H1 (cell line): Measurements from ENCODE around the gene NUDT7. TPM values are rescaled to one million over a fixed set of nuclear protein-coding genes. Genes with fewer than 3 reads are reported as not detected.

ENCODE experiments used
- CTCF ChIA-PET: fragments of 300-600 bp; sonication (Branson Sonifier 250); formaldehyde crosslinking; loops from one replicate; lab custom pipeline; 2021; ENCODE audit not compliant: partially characterized antibody; lab: Charles Lee
- POLR2A ChIA-PET: fragments of 300-600 bp; sonication (Branson Sonifier 250); formaldehyde crosslinking; loops from one replicate; lab custom pipeline; 2021; ENCODE audit warnings: inconsistent platforms; ENCODE audit not compliant: partially characterized antibody; lab: Charles Lee
- DNase-seq, 2 experiments: peaks; one replicate each; pipeline versions ENCODE4 v3.0.0 to v3.0.0-alpha.2; 2010 to 2022; ENCODE audit warnings: low spot score in 2 of 2, low read depth in 1 of 2, mixed read lengths in 1 of 2
- FAIRE-seq: peaks from 2 replicates; lab custom pipeline; 2011; peaks lifted over from hg19 to GRCh38; lab: Jason Lieb, UNC
- H2AFZ ChIP-seq: 2 replicates; pipeline ENCODE4 v1.8.1; 2012; ENCODE audit warnings: low read length, inconsistent platforms
- H2AK5ac ChIP-seq: 2 replicates; pipeline ENCODE4 v1.6.1; 2013; ENCODE audit warnings: low read depth, low read length
- H2BK120ac ChIP-seq: replicated peaks from 2 replicates; pipeline ENCODE3; 2013; ENCODE audit warnings: low read depth, low read length, inconsistent platforms
- H2BK12ac ChIP-seq: 2 replicates; pipeline ENCODE4 v1.6.1; 2013; ENCODE audit warnings: low read depth, low read length
- H2BK15ac ChIP-seq: 2 replicates; pipeline ENCODE4 v1.6.1; 2013; ENCODE audit warnings: low read length
- H2BK20ac ChIP-seq: 2 replicates; pipeline ENCODE4 v1.6.1; 2013; ENCODE audit warnings: low read length
- H2BK5ac ChIP-seq: 2 replicates; pipeline ENCODE4 v1.6.1; 2013; ENCODE audit warnings: low read depth, low read length
- H3K14ac ChIP-seq: 2 replicates; pipeline ENCODE4 v1.6.1; 2013; ENCODE audit warnings: inconsistent platforms; ENCODE audit not compliant: insufficient read length
- H3K18ac ChIP-seq: 2 replicates; pipeline ENCODE4 v1.6.1; 2013; ENCODE audit warnings: low read length; ENCODE audit errors: extremely low read depth
- H3K23ac ChIP-seq: 2 replicates; pipeline ENCODE4 v1.6.1; 2013; ENCODE audit warnings: inconsistent platforms; ENCODE audit not compliant: insufficient read length
- H3K23me2 ChIP-seq: 2 replicates; pipeline ENCODE4 v1.6.1; 2013; ENCODE audit warnings: low read depth, low read length
- H3K27ac ChIP-seq: 2 replicates; pipeline ENCODE4 v1.6.1; 2011; ENCODE audit warnings: low read depth, low read length, inconsistent platforms
- H3K27me3 ChIP-seq, 4 experiments: replicated peaks in 1 of 4; 1 replicate in 1 of 4; 2 replicates in 3 of 4; pipeline versions ENCODE4 v1.6.1 to v1.8.1; 2011 to 2013; ENCODE audit warnings: low read length in 3 of 4, mild to moderate bottlenecking in 3 of 4, inconsistent platforms in 2 of 4, mixed read lengths in 2 of 4, moderate library complexity in 1 of 4; ENCODE audit not compliant: control insufficient read depth in 3 of 4, insufficient read depth in 3 of 4; ENCODE audit errors: extremely low read depth in 1 of 4
- H3K36me3 ChIP-seq, 4 experiments: 2 replicates each; pipeline versions ENCODE4 v1.6.1 to v1.8.1; 2011 to 2013; ENCODE audit warnings: mild to moderate bottlenecking in 4 of 4, low read length in 3 of 4, moderate library complexity in 2 of 4, control low read depth in 1 of 4, inconsistent platforms in 1 of 4; ENCODE audit not compliant: insufficient read depth in 4 of 4, control insufficient read depth in 2 of 4
- H3K4ac ChIP-seq: replicated peaks from 2 replicates; pipeline ENCODE3; 2013; ENCODE audit warnings: low read length, low read depth, mixed read lengths, inconsistent platforms; ENCODE audit not compliant: insufficient read length
- H3K4me1 ChIP-seq, 4 experiments: replicated peaks in 1 of 4; 1 replicate in 1 of 4; 2 replicates in 3 of 4; pipeline versions ENCODE4 v1.6.1 to v1.8.1; 2011 to 2013; ENCODE audit warnings: low read length in 3 of 4, inconsistent platforms in 2 of 4, mixed read lengths in 1 of 4; ENCODE audit not compliant: insufficient read depth in 4 of 4, control insufficient read depth in 3 of 4
- H3K4me2 ChIP-seq, 2 experiments: 2 replicates each; pipeline versions ENCODE4 v1.6.1 to v1.8.1; 2011 to 2013; ENCODE audit warnings: low read depth in 2 of 2, low read length in 2 of 2, control low read depth in 1 of 2, inconsistent platforms in 1 of 2, mild to moderate bottlenecking in 1 of 2; ENCODE audit not compliant: insufficient read depth in 1 of 2
- H3K4me3 ChIP-seq, 4 experiments: fragments of 200-600, 300-600 bp in 1 of 4; sonication (generic), shearing (Covaris generic), sonication (Bioruptor Twin) in 1 of 4; 2 replicates each; pipeline versions ENCODE4 v1.5.1 to v1.8.1; 2011 to 2016; ENCODE audit warnings: low read length in 4 of 4, low read depth in 3 of 4, control low read depth in 2 of 4, inconsistent platforms in 2 of 4, mild to moderate bottlenecking in 2 of 4, mixed read lengths in 1 of 4, moderate library complexity in 1 of 4; ENCODE audit not compliant: insufficient read depth in 2 of 4; ENCODE audit errors: extremely low read depth in 1 of 4
- H3K56ac ChIP-seq: replicated peaks from 2 replicates; pipeline ENCODE3; 2013; ENCODE audit warnings: low read depth, mild to moderate bottlenecking, mixed read lengths, low read length, inconsistent platforms; ENCODE audit not compliant: insufficient read length
- H3K79me1 ChIP-seq: 2 replicates; pipeline ENCODE4 v1.6.1; 2013; ENCODE audit warnings: low read depth, low read length, control low read depth
- H3K79me2 ChIP-seq, 2 experiments: 2 replicates each; pipeline versions ENCODE4 v1.6.1 to v1.8.1; 2012 to 2013; ENCODE audit warnings: low read length in 2 of 2, mild to moderate bottlenecking in 2 of 2, inconsistent platforms in 1 of 2; ENCODE audit not compliant: insufficient read depth in 2 of 2, control insufficient read depth in 1 of 2
- H3K9ac ChIP-seq, 4 experiments: replicated peaks in 1 of 4; 1 replicate in 1 of 4; 2 replicates in 3 of 4; pipeline versions ENCODE4 v1.6.1 to v1.8.1; 2011 to 2013; ENCODE audit warnings: low read depth in 3 of 4, low read length in 3 of 4, control low read depth in 2 of 4, mild to moderate bottlenecking in 2 of 4, moderate library complexity in 2 of 4, inconsistent platforms in 1 of 4; ENCODE audit errors: extremely low read depth in 1 of 4
- H3K9me3 ChIP-seq, 2 experiments: 2 replicates each; pipeline versions ENCODE4 v1.6.1 to v1.8.1; 2012 to 2013; ENCODE audit warnings: mild to moderate bottlenecking in 2 of 2, moderate library complexity in 2 of 2, control low read depth in 1 of 2, inconsistent platforms in 1 of 2, low read depth in 1 of 2, low read length in 1 of 2, mixed read lengths in 1 of 2; ENCODE audit not compliant: insufficient read depth in 2 of 2
- H4K20me1 ChIP-seq, 2 experiments: replicated peaks in 1 of 2; 2 replicates each; pipeline versions ENCODE3 to v1.8.1; 2011 to 2013; ENCODE audit warnings: inconsistent platforms in 2 of 2, low read length in 2 of 2, mild to moderate bottlenecking in 1 of 2; ENCODE audit not compliant: insufficient read depth in 2 of 2, control insufficient read depth in 1 of 2
- H4K5ac ChIP-seq: 2 replicates; pipeline ENCODE4 v1.6.1; 2013; ENCODE audit warnings: low read length, low read depth, mixed read lengths, inconsistent platforms; ENCODE audit not compliant: insufficient read length
- H4K8ac ChIP-seq: 2 replicates; pipeline ENCODE4 v1.8.0; 2013; ENCODE audit warnings: mild to moderate bottlenecking, moderate library complexity, low read length, inconsistent platforms; ENCODE audit not compliant: insufficient read depth; ENCODE audit errors: extremely low read depth
- H4K91ac ChIP-seq: replicated peaks from 2 replicates; pipeline ENCODE3; 2013; ENCODE audit warnings: low read length, mixed read lengths, inconsistent platforms; ENCODE audit not compliant: insufficient read length
- BRCA1 ChIP-seq: IDR thresholded peaks from 2 replicates; pipeline ENCODE4 v1.6.1; 2012; ENCODE audit warnings: low read depth, low read length, improper control_type of control experiment
- CREB1 ChIP-seq: IDR thresholded peaks from 2 replicates; pipeline ENCODE4 v1.6.1; 2012; ENCODE audit warnings: inconsistent platforms
- CTBP2 ChIP-seq: IDR thresholded peaks from 2 replicates; pipeline ENCODE4 v1.7.0; 2011; ENCODE audit warnings: borderline replicate concordance, mild to moderate bottlenecking, moderate library complexity, mixed read lengths, low read length; ENCODE audit not compliant: insufficient read depth, insufficient read length
- FOSL1 ChIP-seq: IDR thresholded peaks from 2 replicates; pipeline ENCODE4 v1.6.1; 2011; ENCODE audit warnings: mild to moderate bottlenecking, low read depth, low read length, moderate library complexity; ENCODE audit not compliant: insufficient read depth
- JUND ChIP-seq: IDR thresholded peaks from 2 replicates; pipeline ENCODE4 v1.6.1; 2011; ENCODE audit warnings: mild to moderate bottlenecking, improper control_type of control experiment, low read length
- TBP ChIP-seq: IDR thresholded peaks from 2 replicates; pipeline ENCODE4 v1.6.1; 2011; ENCODE audit warnings: low read depth, low read length, improper control_type of control experiment
- WGBS, 2 experiments: shearing (Covaris generic) in 1 of 2; methylation state at CpG; one replicate each; pipeline versions ENCODE4 v1.1.6 to v1.1.7; 2013 to 2015; ENCODE audit warnings: low lambda C conversion rate in 2 of 2, mixed read lengths in 2 of 2, inconsistent platforms in 1 of 2, low coverage in 1 of 2, missing lambda C conversion rate in 1 of 2; ENCODE audit not compliant: insufficient replicate concordance in 2 of 2, insufficient coverage in 1 of 2, insufficient read length in 1 of 2; ENCODE audit errors: extremely low coverage in 1 of 2, missing lambda C conversion rate in 1 of 2; 5-methylcytosine and 5-hydroxymethylcytosine counted together
- polyA plus RNA-seq, 7 experiments: library from polyadenylated mRNA; depleted of rRNA in 3 of 7; stranded (reverse) in 5 of 7; unstranded in 2 of 7; fragments of >200 nt in 5 of 7; fragments of 200-250 nt in 2 of 7; gene quantifications; 1 replicate in 5 of 7; 2 replicates in 1 of 7; 4 replicates in 1 of 7; pipeline versions ENCODE4 v1.2.1 to v1.2.3, GENCODE V29; 2011 to 2013; ENCODE audit warnings: missing spikeins in 2 of 7, mixed read lengths in 2 of 7
- total RNA-seq: library from RNA; stranded (reverse); fragmentation: NEBNext Ultra II Directional; extraction: Animal tissue kit (Norgen Biotek cat#: 25700); gene quantifications from 2 replicates; pipeline ENCODE4 v1.2.1, GENCODE V29; 2021
- TF ChIP-seq, protein P1 (sequence below): IDR thresholded peaks from 2 replicates; pipeline ENCODE4 v1.6.1; 2011; ENCODE audit warnings: low read depth, mild to moderate bottlenecking, low read length; ENCODE audit not compliant: insufficient read depth

Gene NUDT7
- total and polyA plus RNA-seq, 2 of the 8 experiments (the other 6 are each of a cell fraction or from before 2014, with no cell fraction given): 8.8 to 19.7 TPM

DNA sequence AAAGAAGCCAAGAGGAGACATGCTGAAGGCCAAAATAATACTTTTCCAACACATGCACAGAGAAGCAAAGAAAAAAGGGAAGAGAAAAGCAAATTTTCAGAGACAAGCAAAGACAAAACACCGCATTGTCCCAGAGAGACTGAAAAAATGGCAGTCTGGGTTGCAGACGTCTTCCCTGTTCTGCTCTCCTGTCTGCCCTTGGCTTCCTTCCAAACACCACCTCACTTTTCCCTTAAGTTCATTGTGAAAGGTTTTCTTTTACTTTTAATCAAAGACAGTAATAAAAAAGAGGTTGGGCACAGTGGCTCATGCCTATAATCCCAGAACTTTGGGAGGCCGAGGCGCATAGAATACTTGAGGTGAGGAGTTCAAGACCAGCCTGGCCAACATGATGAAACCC lies 44.9 kb downstream of the NUDT7 start:
- Histone ChIP-seq H3K23ac (no peak overlapping the region), H4K20me1 (no peaks in the 10 kb centered on the region), H3K4ac (no peak overlapping the region), H3K56ac (no peak overlapping the region), H3K4me2 (no peak overlapping the region), H2AK5ac (no peak overlapping the region), H3K36me3 (no peaks in the 10 kb centered on the region), H3K27ac (no peak overlapping the region), H3K4me3 (no peak overlapping the region), H2BK15ac (no peak overlapping the region), H4K8ac (no peak overlapping the region), H3K18ac (no peak overlapping the region), H4K91ac (no peak overlapping the region), H3K27me3 (no peaks in the 10 kb centered on the region), H3K79me2 (no peaks in the 10 kb centered on the region), H3K14ac (no peak overlapping the region), H3K4me1 (no peaks in the 10 kb centered on the region)
- WGBS, 2 experiments: 84% methylated on average over 4 of the region's 4 CpGs; no CpG with 5 or more reads in 1 of the 2 experiments
- POLR2A ChIA-PET: no interaction called here
- CTCF ChIA-PET: interaction anchor here (1.0 to 1.1 kb wide), 2 partner anchors 14 to 16 kb away, joined by 3 read pairs; no protein-coding TSS in a partner anchor
- no peak for FAIRE-seq
- TF ChIP-seq CTBP2 (no peak), CREB1 (no peak), BRCA1 (no peak), JUND (no peak), TBP (no peak), FOSL1 (no peak)
- TF ChIP-seq, protein P1, sequence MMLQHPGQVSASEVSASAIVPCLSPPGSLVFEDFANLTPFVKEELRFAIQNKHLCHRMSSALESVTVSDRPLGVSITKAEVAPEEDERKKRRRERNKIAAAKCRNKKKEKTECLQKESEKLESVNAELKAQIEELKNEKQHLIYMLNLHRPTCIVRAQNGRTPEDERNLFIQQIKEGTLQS: no peak
- TF ChIP-seq, all 59 proteins: peak for 0
- no peak overlapping the region for H2BK12ac ChIP-seq
- no peak for DNase-seq
- H3K9me3 ChIP-seq: no peaks in the 10 kb centered on the region
- no peak overlapping the region for H2BK120ac ChIP-seq
- H2AFZ ChIP-seq: no peak overlapping the region
- no peaks in the 10 kb centered on the region for H3K23me2 ChIP-seq
- H2BK5ac ChIP-seq: no peak overlapping the region
- no peaks in the 10 kb centered on the region for H3K79me1 ChIP-seq
- no peak overlapping the region for H2BK20ac ChIP-seq
- no peak overlapping the region for H3K9ac ChIP-seq
- no peak overlapping the region for H4K5ac ChIP-seq
